Skin epidermis (tissue), 12 donors: Measurements from ENCODE around the gene TRAF7.
A peak's percentile ranks its signal among the peaks of the same experiment; 100 is the strongest.
"Not testable (repeated sequence)": the region's sequence is repeated elsewhere in the genome, so short reads cannot be mapped to it uniquely, and the experiment has no call there.

Source experiments
- H3K27ac ChIP-seq, 21 experiments: fragments of 200-600 bp; sonication (generic) in 11 of 21; one replicate each; pipeline ENCODE4 v1.5.0; 2020; ENCODE audit warnings: mild to moderate bottlenecking in 3 of 21, inconsistent platforms in 2 of 21, moderate library complexity in 2 of 21
- H3K4me3 ChIP-seq, 7 experiments: fragments of 200-600 bp; sonication (generic) in 2 of 7; one replicate each; pipeline ENCODE4 v1.5.0; 2020; ENCODE audit warnings: inconsistent platforms in 2 of 7, mild to moderate bottlenecking in 2 of 7, moderate library complexity in 1 of 7

The TRAF7 gene

GRCh38 chr16:2155091-2155950 lies at the start of gene TRAF7:
TSS of gene TRAF7 (plus strand) at chr16:2155782. CDS start at chr16:2163921, 8,139 bp downstream.
- peak within 1 kb of the TSS; percentile 72 to 94 (median 89) for H3K27ac ChIP-seq
- H3K4me3 ChIP-seq = peak within 1 kb of the TSS; percentile 61 to 85 (median 67)

GRCh38 chr16:2106211-2106610 lies 49.4 kb upstream of the TRAF7 start:
- H3K4me3 ChIP-seq, H3K27ac ChIP-seq: not testable (repeated sequence)

- not testable (repeated sequence) for H3K27ac ChIP-seq, H3K4me3 ChIP-seq
Observed at GRCh38 chr16:2107121-2107790, 48.3 kb upstream of the TRAF7 start.

- H3K27ac ChIP-seq, H3K4me3 ChIP-seq: not testable (repeated sequence)
Observed at GRCh38 chr16:2107791-2108125, 47.8 kb upstream of the TRAF7 start.

- H3K27ac ChIP-seq, H3K4me3 ChIP-seq: not testable (repeated sequence)
Observed at GRCh38 chr16:2108446-2109270, 46.9 kb upstream of the TRAF7 start.

GRCh38 chr16:2109271-2109580 lies 46.4 kb upstream of the TRAF7 start:
- not testable (repeated sequence) for H3K27ac ChIP-seq, H3K4me3 ChIP-seq

- not testable (repeated sequence) for H3K27ac ChIP-seq, H3K4me3 ChIP-seq
Observed at GRCh38 chr16:2109872-2110271, 45.7 kb upstream of the TRAF7 start.

- not testable (repeated sequence) for H3K27ac ChIP-seq, H3K4me3 ChIP-seq
Observed at GRCh38 chr16:2110332-2111008, 45.1 kb upstream of the TRAF7 start.

GRCh38 chr16:2111009-2111353 lies 44.6 kb upstream of the TRAF7 start:
- H3K4me3 ChIP-seq, H3K27ac ChIP-seq: not testable (repeated sequence)

GRCh38 chr16:2111412-2112335 lies 43.9 kb upstream of the TRAF7 start:
- H3K4me3 ChIP-seq, H3K27ac ChIP-seq: not testable (repeated sequence)

- H3K27ac ChIP-seq, H3K4me3 ChIP-seq: not testable (repeated sequence)
Observed at GRCh38 chr16:2112539-2113106, 43.0 kb upstream of the TRAF7 start.

- H3K4me3 ChIP-seq, H3K27ac ChIP-seq: not testable (repeated sequence)
Observed at GRCh38 chr16:2114225-2114624, 41.4 kb upstream of the TRAF7 start.

GRCh38 chr16:2114885-2115590 lies 40.5 kb upstream of the TRAF7 start:
- not testable (repeated sequence) for H3K27ac ChIP-seq

GRCh38 chr16:2115591-2115973 lies 40.0 kb upstream of the TRAF7 start:
- H3K27ac ChIP-seq = no peak overlapping the region
- H3K4me3 ChIP-seq = no peak overlapping the region

More at GRCh38 chr16:2114885-2115590, 40.5 kb upstream of the TRAF7 start:
- not testable (repeated sequence) for H3K4me3 ChIP-seq

GRCh38 chr16:2116428-2116827 lies 39.2 kb upstream of the TRAF7 start:
- not testable (repeated sequence) for H3K4me3 ChIP-seq
- peak overlapping the region in 1 of 21 experiments; percentile 49 for H3K27ac ChIP-seq

- H3K27ac ChIP-seq, H3K4me3 ChIP-seq: not testable (repeated sequence)
Observed at GRCh38 chr16:2117341-2117740, 38.2 kb upstream of the TRAF7 start.

GRCh38 chr16:2117960-2118722 lies 37.4 kb upstream of the TRAF7 start:
- not testable (repeated sequence) for H3K27ac ChIP-seq, H3K4me3 ChIP-seq
